K562 (cell line): ENCODE measurements around the gene PIP5KL1. TPM values are rescaled to one million over a fixed set of nuclear protein-coding genes. Genes with fewer than 3 reads are reported as not detected.

Experiments
- AFF1 ChIP-seq, 2 experiments: fragments of 450-650 bp; IDR thresholded peaks; 2 replicates each; pipeline ENCODE4 v1.6.1; 2018; ENCODE audit warnings: mild to moderate bottlenecking in 2 of 2, low read depth in 1 of 2; ENCODE audit not compliant: partially characterized antibody in 2 of 2
- BRF2 ChIP-seq: IDR thresholded peaks from 3 replicates; pipeline ENCODE4 v1.6.1; 2011; ENCODE audit warnings: borderline replicate concordance, mild to moderate bottlenecking; ENCODE audit not compliant: insufficient read length, insufficient read depth
- EP400 ChIP-seq: fragments of 450-650 bp; IDR thresholded peaks from 2 replicates; pipeline ENCODE4 v1.6.1; 2017; ENCODE audit warnings: antibody characterized with exemption, mild to moderate bottlenecking, moderate library complexity
- KLF16 ChIP-seq: IDR thresholded peaks from 2 replicates; pipeline ENCODE4 v1.6.1; 2016; ENCODE audit warnings: antibody characterized with exemption
- MAZ ChIP-seq, 2 experiments: fragments of 450-650 bp in 1 of 2; sonication (generic) in 1 of 2; formaldehyde crosslinking; IDR thresholded peaks in 1 of 2; conservative IDR thresholded peaks in 1 of 2; 2 replicates each; pipeline versions ENCODE4 v1.4.0 to v1.5.0; 2020; ENCODE audit warnings: mild to moderate bottlenecking in 1 of 2, missing genetic modification reagents in 1 of 2
- MBD1 ChIP-seq: fragments of 250-450 bp; sonication (Bioruptor Pico); IDR thresholded peaks from 2 replicates; pipeline ENCODE4 v1.8.0; 2022; ENCODE audit warnings: inconsistent platforms
- MYC ChIP-seq, 2 experiments: fragments of 250-450 bp in 1 of 2; sonication (Bioruptor Pico) in 1 of 2; IDR thresholded peaks; 2 replicates each; pipeline versions ENCODE4 v1.5.1 to v1.6.1; 2012 to 2021; ENCODE audit warnings: low read depth in 2 of 2, borderline replicate concordance in 1 of 2, improper control_type of control experiment in 1 of 2, low read length in 1 of 2, mild to moderate bottlenecking in 1 of 2, moderate library complexity in 1 of 2
- NFIX ChIP-seq: fragments of 250-450 bp; sonication (Bioruptor Pico); IDR thresholded peaks from 2 replicates; pipeline ENCODE4 v1.4.0; 2020; ENCODE audit warnings: low read depth, mild to moderate bottlenecking, moderate library complexity
- RBM39 ChIP-seq: fragments of 200-400 bp; formaldehyde crosslinking; optimal IDR thresholded peaks from 2 replicates; pipeline ENCODE3; 2018; ENCODE audit warnings: low read depth, low read length
- SRSF9 ChIP-seq: fragments of 200-400 bp; formaldehyde crosslinking; IDR thresholded peaks from 2 replicates; pipeline ENCODE4 v1.6.1; 2017; ENCODE audit warnings: low read depth, low read length, borderline replicate concordance
- VEZF1 ChIP-seq: fragments of 200-800 bp; sonication (Bioruptor generic); IDR thresholded peaks from 2 replicates; pipeline ENCODE4 v1.6.1; 2017; ENCODE audit warnings: missing genetic modification characterization, missing compliant biosample characterization
- ZC3H8 ChIP-seq: fragments of 450-650 bp; IDR thresholded peaks from 2 replicates; pipeline ENCODE4 v1.6.1; 2017
- ZNF431 ChIP-seq: sonication (generic); formaldehyde crosslinking; IDR thresholded peaks from 2 replicates; pipeline ENCODE4 v1.8.0; 2022; ENCODE audit warnings: mild to moderate bottlenecking, missing genetic modification reagents
- ZNF57 ChIP-seq: fragments of 450-650 bp; formaldehyde crosslinking; IDR thresholded peaks from 2 replicates; pipeline ENCODE4 v1.4.0; 2020; ENCODE audit warnings: mild to moderate bottlenecking, moderate library complexity
- ZNF695 ChIP-seq: fragments of 450-650 bp; formaldehyde crosslinking; IDR thresholded peaks from 2 replicates; pipeline ENCODE4 v1.4.0; 2020; ENCODE audit warnings: mild to moderate bottlenecking, moderate library complexity
- polyA plus RNA-seq, 8 experiments: library from polyadenylated mRNA; depleted of rRNA in 4 of 8; stranded (reverse) in 5 of 8; unstranded in 3 of 8; fragments of >200 nt; fragmentation: Nextera tagmentation in 2 of 8; fragmentation: Illumina TruSeq in 1 of 8; extraction: Ambion mirVana in 2 of 8; extraction: Trizol in 1 of 8; gene quantifications; 2 replicates each; pipeline versions ENCODE4 v1.2.1 to v1.2.3, GENCODE V29; 2011 to 2014; ENCODE audit warnings: inconsistent platforms in 1 of 8, missing spikeins in 1 of 8
- total RNA-seq, 7 experiments: library from RNA; depleted of rRNA in 6 of 7; stranded (reverse); fragments of >200 nt in 6 of 7; fragmentation: Illumina TruSeq in 2 of 7; extraction: Trizol in 2 of 7; gene quantifications; 2 replicates each; pipeline versions ENCODE4 v1.2.1 to v1.2.3, GENCODE V29; 2011 to 2021; ENCODE audit warnings: low replicate concordance in 1 of 7

PIP5KL1 gene
- total and polyA plus RNA-seq, 9 of the 15 experiments (the other 6 are each of a cell fraction or from before 2014, with no cell fraction given) = 0.18 to 4.8 (median 1.2) TPM

GRCh38 chr9:127916720-127917581 lies 13.6 kb downstream of the PIP5KL1 start, which contains the start of gene ST6GALNAC4 (continued):
- peak; percentile 82 for TF ChIP-seq VEZF1 (CRISPR knock-in tag)
- no peak for TF ChIP-seq MBD1 (CRISPR knock-in tag)
- TF ChIP-seq EP400 = peak; percentile 24; the same call in 1 of the 2 replicates
- TF ChIP-seq ZNF431 (CRISPR knock-in tag) = peak; percentile 35; the same call in 1 of the 2 replicates
- 0 out of 2 replicates have a peak, but pooled peaks have one; percentile 2 for TF ChIP-seq MYC (IDR thresholded peaks at IDR 0.05; ENCODE audit: low read depth, low read length)
- TF ChIP-seq MYC (CRISPR knock-in tag; IDR thresholded peaks at IDR 0.05; ENCODE audit: borderline replicate concordance, low read depth) = no peak
- no peak for TF ChIP-seq ZC3H8
- TF ChIP-seq ZNF695 (CRISPR knock-in tag) = no peak
- TF ChIP-seq RBM39 = no peak
- TF ChIP-seq NFIX (CRISPR knock-in tag) = no peak
- no peak for TF ChIP-seq SRSF9
- peak; percentile 46 to 66; a peak in 3 of 4 replicates for TF ChIP-seq MAZ (CRISPR knock-in tag; conservative IDR thresholded peaks at IDR 0.05 in 1 of 2, IDR thresholded peaks at IDR 0.05 in 1 of 2)
- TF ChIP-seq BRF2 = no peak
- no peak for TF ChIP-seq KLF16
- no peak for TF ChIP-seq AFF1 (IDR thresholded peaks at IDR 0.05; ENCODE audit: low read depth in 1 of 2, partially characterized antibody in 2 of 2)
- no peak for TF ChIP-seq ZNF57 (CRISPR knock-in tag)
